ENCODE data around the gene ZNHIT6. TPM values are rescaled to one million over a fixed set of nuclear protein-coding genes. Genes with fewer than 3 reads are reported as not detected.
A peak's percentile ranks its signal among the peaks of the same experiment; 100 is the strongest.

Gene ZNHIT6, protein sequence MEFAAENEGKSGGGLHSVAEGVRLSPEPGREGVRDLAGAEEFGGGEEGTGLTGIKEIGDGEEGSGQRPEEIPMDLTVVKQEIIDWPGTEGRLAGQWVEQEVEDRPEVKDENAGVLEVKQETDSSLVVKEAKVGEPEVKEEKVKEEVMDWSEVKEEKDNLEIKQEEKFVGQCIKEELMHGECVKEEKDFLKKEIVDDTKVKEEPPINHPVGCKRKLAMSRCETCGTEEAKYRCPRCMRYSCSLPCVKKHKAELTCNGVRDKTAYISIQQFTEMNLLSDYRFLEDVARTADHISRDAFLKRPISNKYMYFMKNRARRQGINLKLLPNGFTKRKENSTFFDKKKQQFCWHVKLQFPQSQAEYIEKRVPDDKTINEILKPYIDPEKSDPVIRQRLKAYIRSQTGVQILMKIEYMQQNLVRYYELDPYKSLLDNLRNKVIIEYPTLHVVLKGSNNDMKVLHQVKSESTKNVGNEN
- total RNA-seq: 19.6 and 21.1 TPM in 2 replicates

DNA sequence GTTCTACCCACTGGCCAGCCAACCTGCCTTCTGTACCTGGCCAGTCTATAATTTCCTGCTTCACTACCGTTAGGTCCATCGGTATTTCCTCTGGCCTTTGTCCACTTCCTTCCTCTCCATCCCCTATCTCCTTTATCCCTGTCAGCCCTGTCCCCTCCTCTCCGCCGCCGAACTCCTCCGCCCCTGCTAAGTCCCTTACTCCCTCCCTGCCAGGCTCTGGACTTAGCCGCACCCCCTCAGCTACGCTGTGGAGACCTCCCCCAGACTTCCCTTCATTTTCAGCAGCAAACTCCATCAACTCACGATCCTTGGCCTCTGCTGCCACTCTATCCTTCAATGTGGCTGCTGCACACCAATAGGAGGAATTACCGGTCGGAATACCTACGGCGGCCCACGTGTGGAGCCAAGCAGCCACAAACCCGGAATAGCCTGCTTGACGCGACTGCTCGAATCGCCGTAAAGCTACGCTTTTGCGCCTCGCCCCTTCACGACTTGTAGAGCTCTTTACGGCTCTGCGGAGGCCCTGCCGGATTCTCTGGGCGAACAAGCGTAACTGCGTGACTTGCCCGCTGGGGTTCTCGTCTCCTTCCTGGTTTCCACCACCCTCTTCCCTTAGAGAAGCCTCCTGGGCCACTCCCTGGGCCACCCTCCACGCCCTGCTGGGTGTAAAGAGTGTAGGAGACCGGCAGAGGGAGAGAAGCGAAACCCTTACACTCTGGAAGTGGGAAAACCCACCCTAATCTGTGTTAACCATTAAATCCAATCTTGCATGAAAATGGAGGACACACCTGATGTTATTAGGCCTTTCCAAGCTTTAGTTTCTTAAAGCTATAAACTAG is at the start of gene ZNHIT6:
Gene ZNHIT6 (minus strand): TSS at position 444 of the 839 bp plus-strand sequence. CDS start 149 bp downstream, at position 295.
- peak; percentile 96 for ATAC-seq (ENCODE audit: low read depth)
- Mint-ChIP-seq H3K4me3 (no peak within 1 kb of the TSS), H3K9me3 (no peaks in the 10 kb centered on the region), H3K27ac (no peak within 1 kb of the TSS), H3K27me3 (no peaks in the 10 kb centered on the region), H3K36me3 (ENCODE audit: low read depth) (peaks cover 28% of the 10 kb centered on the region), H3K4me1 (peaks cover 24% of the 10 kb centered on the region)
- ChIA-PET CTCF (interaction anchor here (0.6 to 0.9 kb wide), 3 partner anchors 203 to 1329 kb away, joined by 3 to 4 read pairs (median 3); no protein-coding TSS in a partner anchor), POLR2A (interaction anchor here (0.5 to 1.3 kb wide), 10 partner anchors 11 to 1268 kb away, joined by 3 to 11 read pairs (median 4); partner anchors contain the start of genes BCL10 and C1orf52)
- peak; percentile 69 for DNase-seq
- intact Hi-C loops (cut with micrococcal nuclease): loop anchor here (1.0 to 10.0 kb wide), 9 partner anchors 11 to 1619 kb away; partner anchors contain the start of genes BCL10, CTBS, LMO4 and ODF2L
- TF ChIP-seq, protein P1, sequence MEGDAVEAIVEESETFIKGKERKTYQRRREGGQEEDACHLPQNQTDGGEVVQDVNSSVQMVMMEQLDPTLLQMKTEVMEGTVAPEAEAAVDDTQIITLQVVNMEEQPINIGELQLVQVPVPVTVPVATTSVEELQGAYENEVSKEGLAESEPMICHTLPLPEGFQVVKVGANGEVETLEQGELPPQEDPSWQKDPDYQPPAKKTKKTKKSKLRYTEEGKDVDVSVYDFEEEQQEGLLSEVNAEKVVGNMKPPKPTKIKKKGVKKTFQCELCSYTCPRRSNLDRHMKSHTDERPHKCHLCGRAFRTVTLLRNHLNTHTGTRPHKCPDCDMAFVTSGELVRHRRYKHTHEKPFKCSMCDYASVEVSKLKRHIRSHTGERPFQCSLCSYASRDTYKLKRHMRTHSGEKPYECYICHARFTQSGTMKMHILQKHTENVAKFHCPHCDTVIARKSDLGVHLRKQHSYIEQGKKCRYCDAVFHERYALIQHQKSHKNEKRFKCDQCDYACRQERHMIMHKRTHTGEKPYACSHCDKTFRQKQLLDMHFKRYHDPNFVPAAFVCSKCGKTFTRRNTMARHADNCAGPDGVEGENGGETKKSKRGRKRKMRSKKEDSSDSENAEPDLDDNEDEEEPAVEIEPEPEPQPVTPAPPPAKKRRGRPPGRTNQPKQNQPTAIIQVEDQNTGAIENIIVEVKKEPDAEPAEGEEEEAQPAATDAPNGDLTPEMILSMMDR (IDR thresholded peaks at IDR 0.05): no peak

DNA sequence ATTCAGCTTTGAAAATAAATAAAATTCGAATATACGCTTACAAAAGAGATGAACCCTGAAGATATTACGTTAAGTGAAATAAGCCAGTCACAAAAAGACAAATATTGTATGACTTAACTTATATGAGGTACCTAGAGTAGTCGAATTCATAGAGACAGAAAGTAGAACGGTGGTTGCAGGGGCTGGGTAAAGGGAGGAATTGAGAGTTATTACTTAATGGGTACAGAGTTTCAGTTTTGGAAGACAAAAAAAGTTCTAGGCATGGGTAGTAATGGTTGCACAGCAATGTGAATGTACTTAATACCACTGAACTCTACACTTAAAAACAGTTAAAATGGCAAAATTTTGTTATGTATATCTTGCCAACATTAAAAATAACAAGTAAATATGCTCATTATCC is 48.6 kb upstream of the ZNHIT6 start:
- ATAC-seq (ENCODE audit: low read depth): no peak
- Mint-ChIP-seq H3K27me3 (no peaks in the 10 kb centered on the region), H3K36me3 (ENCODE audit: low read depth) (no peaks in the 10 kb centered on the region), H3K9me3 (peaks cover 3% of the 10 kb centered on the region), H3K4me1 (no peaks in the 10 kb centered on the region), H3K27ac (no peak overlapping the region), H3K4me3 (no peak overlapping the region)
- ChIA-PET POLR2A (no interaction called here), CTCF (no interaction called here)
- intact Hi-C loops (cut with micrococcal nuclease): no loop called here
- DNase-seq: no peak
- TF ChIP-seq, protein P1 (IDR thresholded peaks at IDR 0.05): no peak

DNA sequence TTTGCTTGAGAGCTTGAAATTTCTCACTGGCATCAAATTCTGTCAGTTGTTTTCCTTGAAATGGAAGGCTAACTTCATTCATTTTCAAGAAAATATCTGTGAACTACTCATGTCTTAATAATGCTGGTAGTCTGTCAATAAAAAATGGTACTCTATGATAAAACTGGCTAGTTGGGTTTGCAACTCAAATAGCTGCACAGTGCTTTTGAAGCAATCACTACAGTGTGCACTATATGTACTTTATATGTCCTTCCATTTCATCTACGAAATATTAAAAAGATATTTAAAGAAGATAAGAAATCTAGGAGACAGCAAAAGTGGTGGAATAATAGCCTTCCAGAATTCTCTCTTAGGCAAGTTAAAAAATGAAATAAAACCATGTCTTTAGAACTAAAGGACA is 39.9 kb upstream of the ZNHIT6 start:
- POLR2A ChIA-PET: no interaction called here
- Mint-ChIP-seq H3K9me3 (no peaks in the 10 kb centered on the region), H3K27ac (no peak overlapping the region), H3K27me3 (peaks cover 4% of the 10 kb centered on the region), H3K36me3 (ENCODE audit: low read depth) (no peaks in the 10 kb centered on the region), H3K4me3 (no peak overlapping the region), H3K4me1 (no peaks in the 10 kb centered on the region)
- ATAC-seq (ENCODE audit: low read depth): no peak
- CTCF ChIA-PET: no interaction called here
- intact Hi-C loops (cut with micrococcal nuclease): no loop called here
- TF ChIP-seq, protein P1 (IDR thresholded peaks at IDR 0.05): no peak
- no peak for DNase-seq

DNA sequence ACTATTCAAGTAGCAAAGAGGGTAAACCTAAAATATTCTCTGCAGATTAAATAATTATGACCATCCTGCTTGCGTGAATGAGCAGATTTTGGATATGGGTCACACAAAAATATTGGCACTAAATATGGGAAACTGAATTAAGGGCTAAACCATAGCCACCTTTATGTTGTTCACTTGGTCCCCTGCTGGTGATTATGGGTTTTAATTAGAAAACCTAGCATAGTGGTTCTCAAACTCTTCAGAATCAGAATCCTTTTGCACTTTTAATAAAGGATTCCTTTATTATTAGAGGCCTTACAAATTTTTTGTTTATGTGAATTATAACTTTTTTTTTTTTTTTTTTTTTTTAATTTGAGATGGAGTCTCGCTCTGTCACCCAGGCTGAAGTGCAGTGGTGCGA is 38.5 kb upstream of the ZNHIT6 start:
- no peaks in the 10 kb centered on the region for H3K9me3 Mint-ChIP-seq
- H3K4me1 Mint-ChIP-seq: no peaks in the 10 kb centered on the region
- POLR2A ChIA-PET: no interaction called here
- intact Hi-C loops (cut with micrococcal nuclease): no loop called here
- no peak overlapping the region for H3K27ac Mint-ChIP-seq
- ATAC-seq (ENCODE audit: low read depth): no peak
- H3K36me3 Mint-ChIP-seq (ENCODE audit: low read depth): no peaks in the 10 kb centered on the region
- TF ChIP-seq, protein P1 (IDR thresholded peaks at IDR 0.05): no peak
- CTCF ChIA-PET: no interaction called here
- H3K27me3 Mint-ChIP-seq: peaks cover 5% of the 10 kb centered on the region
- no peak for DNase-seq
- H3K4me3 Mint-ChIP-seq: no peak overlapping the region

DNA sequence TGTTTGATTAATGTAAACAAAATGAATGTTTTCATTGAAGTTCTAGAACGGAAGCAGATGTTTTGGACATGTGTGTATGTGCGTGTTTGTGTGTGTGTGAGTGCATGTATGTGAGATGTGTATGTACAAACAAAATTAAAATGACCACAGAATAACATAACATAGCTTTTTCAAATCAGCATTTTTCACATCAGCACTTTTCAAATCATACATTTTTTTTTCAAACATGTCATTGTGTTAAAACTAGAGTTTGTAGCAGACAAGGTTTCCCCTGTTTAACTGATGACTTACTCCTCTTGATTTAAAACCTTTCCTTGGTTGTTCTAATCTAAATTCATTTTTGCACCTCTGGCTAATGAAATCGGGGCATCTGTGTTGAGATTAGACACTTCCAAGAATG is 35.6 kb upstream of the ZNHIT6 start:
- Mint-ChIP-seq H3K36me3 (ENCODE audit: low read depth) (no peaks in the 10 kb centered on the region), H3K27ac (no peak overlapping the region), H3K27me3 (peaks cover 6% of the 10 kb centered on the region), H3K4me3 (no peak overlapping the region), H3K9me3 (no peaks in the 10 kb centered on the region), H3K4me1 (no peaks in the 10 kb centered on the region)
- ChIA-PET POLR2A (interaction anchor here (0.5 kb wide), 1 partner anchor 1167 kb away, joined by 5 read pairs; no protein-coding TSS in a partner anchor), CTCF (no interaction called here)
- TF ChIP-seq, protein P1 (IDR thresholded peaks at IDR 0.05): no peak
- ATAC-seq (ENCODE audit: low read depth): no peak
- no peak for DNase-seq
- intact Hi-C loops (cut with micrococcal nuclease): no loop called here

Measured in activated B cell treated with CpG ODN at 0.5 μM for 24 hours (primary cell).